Esophagus muscularis mucosa (tissue), 4 donors: Measurements from ENCODE around the gene PRPF38B. TPM values are rescaled to one million over a fixed set of nuclear protein-coding genes. Genes with fewer than 3 reads are reported as not detected.

Experiments used
- DNase-seq: peaks from one replicate; pipeline ENCODE4 v3.0.0-alpha.2; 2017; ENCODE audit errors: extremely low spot score
- H3K27ac ChIP-seq, 4 donors: fragments of 200-600 bp; sonication (generic); replicated peaks in 1 of 4; 1 replicate in 3 of 4; 2 replicates in 1 of 4; pipeline ENCODE4 v1.5.1; 2016 to 2019; ENCODE audit warnings: mild to moderate bottlenecking in 1 of 4
- H3K27me3 ChIP-seq, 4 donors: fragments of 200-600 bp; sonication (generic); one replicate each; pipeline versions ENCODE4 v1.5.1 to v1.6.0; 2016 to 2019
- H3K36me3 ChIP-seq, 4 donors: fragments of 200-600 bp; sonication (generic); one replicate each; pipeline ENCODE4 v1.5.1; 2016 to 2019
- H3K4me1 ChIP-seq, 4 donors: fragments of 200-600 bp; sonication (generic); one replicate each; pipeline ENCODE4 v1.5.1; 2016 to 2019
- H3K4me3 ChIP-seq, 4 donors: fragments of 200-600 bp; sonication (generic); 1 replicate in 2 of 4; 2 replicates in 2 of 4; pipeline ENCODE4 v1.5.1; 2016 to 2019; ENCODE audit warnings: mild to moderate bottlenecking in 4 of 4, moderate library complexity in 1 of 4
- H3K9me3 ChIP-seq, 4 donors: fragments of 200-600 bp; sonication (generic); 1 replicate in 3 of 4; 2 replicates in 1 of 4; pipeline ENCODE4 v1.5.1; 2016 to 2019
- EP300 ChIP-seq: sonication (generic); formaldehyde crosslinking; IDR thresholded peaks from one replicate; pipeline ENCODE4 v1.6.1; 2017; ENCODE audit warnings: antibody characterized with exemption
- POLR2A ChIP-seq: fragments of 450-650 bp; IDR thresholded peaks from one replicate; pipeline ENCODE4 v1.6.1; 2017; ENCODE audit warnings: antibody characterized with exemption, moderate library complexity, mild to moderate bottlenecking, low read depth
- POLR2AphosphoS5 ChIP-seq, 2 donors: sonication (generic); formaldehyde crosslinking; IDR thresholded peaks; one replicate each; pipeline ENCODE4 v1.6.1; 2017; ENCODE audit warnings: antibody characterized with exemption in 2 of 2
- WGBS: methylation state at CpG from one replicate; pipeline ENCODE4 v1.1.5; 2018; 5-methylcytosine and 5-hydroxymethylcytosine counted together
- intact Hi-C: fragments of 100-400 bp; cut with DNase I; formaldehyde crosslinking; loops from one replicate; pipeline ENCODE4 v1.15.1; 2023
- total RNA-seq, 4 donors: library from RNA; depleted of rRNA; stranded (reverse); fragments of >200 nt; gene quantifications; one replicate each; pipeline versions ENCODE4 v1.1.0 to v1.2.1, GENCODE V29; 2016
- TF ChIP-seq, protein P1 (sequence below), 3 experiments: fragments of 200-600 bp in 2 of 3; fragments of 450-650 bp in 1 of 3; sonication (generic) in 2 of 3; IDR thresholded peaks; one replicate each; pipeline ENCODE4 v1.5.1; 2017 to 2019; ENCODE audit warnings: antibody characterized with exemption in 3 of 3, mild to moderate bottlenecking in 2 of 3, moderate library complexity in 1 of 3

The PRPF38B gene
- total RNA-seq, 4 donors from 2014 or later, result 15.9 to 32.4 (median 16.9) TPM

DNA sequence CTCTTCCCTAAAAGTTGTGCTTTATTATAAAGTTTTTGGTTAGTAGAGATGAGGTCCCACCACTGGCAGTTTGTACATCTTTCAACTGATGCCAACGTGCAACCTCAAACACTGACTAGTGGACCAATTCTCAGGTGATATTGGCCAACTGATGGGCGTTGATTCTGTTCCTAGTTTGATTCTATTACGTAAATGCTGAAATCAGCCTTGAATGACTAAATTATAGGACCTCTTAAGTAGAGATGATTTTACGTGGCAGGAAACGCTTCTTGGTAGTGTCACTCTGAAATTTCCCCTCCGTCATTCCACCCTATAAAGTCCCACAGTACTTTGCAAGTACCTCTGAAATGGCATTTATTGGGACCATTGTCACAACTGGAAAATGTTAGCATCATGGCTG is 11.8 kb downstream of the PRPF38B start:
- Histone ChIP-seq H3K36me3 (peaks cover 21 to 35% (median 30%) of the 10 kb centered on the region in 4 donors), H3K27me3 (no peaks in the 10 kb centered on the region), H3K9me3 (no peaks in the 10 kb centered on the region), H3K4me1 (peaks cover 0 to 13% (median 11%) of the 10 kb centered on the region in 4 donors), H3K27ac (no peak overlapping the region), H3K4me3 (no peak overlapping the region)
- intact Hi-C loops, result no loop called here
- TF ChIP-seq POLR2A, result no peak
- TF ChIP-seq, protein P1, sequence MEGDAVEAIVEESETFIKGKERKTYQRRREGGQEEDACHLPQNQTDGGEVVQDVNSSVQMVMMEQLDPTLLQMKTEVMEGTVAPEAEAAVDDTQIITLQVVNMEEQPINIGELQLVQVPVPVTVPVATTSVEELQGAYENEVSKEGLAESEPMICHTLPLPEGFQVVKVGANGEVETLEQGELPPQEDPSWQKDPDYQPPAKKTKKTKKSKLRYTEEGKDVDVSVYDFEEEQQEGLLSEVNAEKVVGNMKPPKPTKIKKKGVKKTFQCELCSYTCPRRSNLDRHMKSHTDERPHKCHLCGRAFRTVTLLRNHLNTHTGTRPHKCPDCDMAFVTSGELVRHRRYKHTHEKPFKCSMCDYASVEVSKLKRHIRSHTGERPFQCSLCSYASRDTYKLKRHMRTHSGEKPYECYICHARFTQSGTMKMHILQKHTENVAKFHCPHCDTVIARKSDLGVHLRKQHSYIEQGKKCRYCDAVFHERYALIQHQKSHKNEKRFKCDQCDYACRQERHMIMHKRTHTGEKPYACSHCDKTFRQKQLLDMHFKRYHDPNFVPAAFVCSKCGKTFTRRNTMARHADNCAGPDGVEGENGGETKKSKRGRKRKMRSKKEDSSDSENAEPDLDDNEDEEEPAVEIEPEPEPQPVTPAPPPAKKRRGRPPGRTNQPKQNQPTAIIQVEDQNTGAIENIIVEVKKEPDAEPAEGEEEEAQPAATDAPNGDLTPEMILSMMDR (IDR thresholded peaks at IDR 0.05), result no peak
- no peak for TF ChIP-seq EP300
- TF ChIP-seq POLR2AphosphoS5 (IDR thresholded peaks at IDR 0.05), result no peak
- DNase-seq, result no peak
- WGBS, result 79% methylated on average over 6 of the region's 6 CpGs

GRCh38 chr1:108704496-108704895 is 12.4 kb downstream of the PRPF38B start:
- intact Hi-C loops, result no loop called here
- no peak overlapping the region for H3K4me3 ChIP-seq
- TF ChIP-seq POLR2A (no peak), POLR2AphosphoS5 (IDR thresholded peaks at IDR 0.05) (no peak), EP300 (no peak)
- TF ChIP-seq, protein P1 (IDR thresholded peaks at IDR 0.05), result no peak
- H3K36me3 ChIP-seq, result peaks cover 15 to 29% (median 25%) of the 10 kb centered on the region in 4 donors
- no peaks in the 10 kb centered on the region for H3K9me3 ChIP-seq
- no peak for DNase-seq
- H3K27me3 ChIP-seq, result no peaks in the 10 kb centered on the region
- H3K27ac ChIP-seq, result no peak overlapping the region
- H3K4me1 ChIP-seq, result peaks cover 0 to 13% (median 11%) of the 10 kb centered on the region in 4 donors
- 57% methylated on average over 2 of the region's 2 CpGs for WGBS

GRCh38 chr1:108706643-108707042 is 14.5 kb downstream of the PRPF38B start:
- WGBS, result 93% methylated on average over 3 of the region's 3 CpGs
- no peaks in the 10 kb centered on the region for H3K9me3 ChIP-seq
- DNase-seq, result no peak
- TF ChIP-seq, protein P1 (IDR thresholded peaks at IDR 0.05), result no peak
- TF ChIP-seq EP300 (no peak), POLR2A (no peak), POLR2AphosphoS5 (IDR thresholded peaks at IDR 0.05) (no peak)
- no peak overlapping the region for H3K4me3 ChIP-seq
- peaks cover 0 to 8% (median 5%) of the 10 kb centered on the region in 4 donors for H3K36me3 ChIP-seq
- no peak overlapping the region for H3K27ac ChIP-seq
- peaks cover 0 to 13% (median 11%) of the 10 kb centered on the region in 4 donors for H3K4me1 ChIP-seq
- H3K27me3 ChIP-seq, result no peaks in the 10 kb centered on the region
- intact Hi-C loops, result no loop called here

- WGBS, result 61% methylated on average over 6 of the region's 7 CpGs
- no peak overlapping the region for H3K4me3 ChIP-seq
- intact Hi-C loops, result no loop called here
- H3K9me3 ChIP-seq, result no peaks in the 10 kb centered on the region
- no peak overlapping the region for H3K27ac ChIP-seq
- TF ChIP-seq, protein P1 (IDR thresholded peaks at IDR 0.05), result peak in 1 of 3 experiments; percentile 4
- TF ChIP-seq POLR2A (no peak), POLR2AphosphoS5 (IDR thresholded peaks at IDR 0.05) (no peak), EP300 (no peak)
- no peaks in the 10 kb centered on the region for H3K36me3 ChIP-seq
- peaks cover 0 to 13% (median 11%) of the 10 kb centered on the region in 4 donors for H3K4me1 ChIP-seq
- H3K27me3 ChIP-seq, result peaks cover 0 to 4% (median 0%) of the 10 kb centered on the region in 4 donors
- no peak for DNase-seq
Observed at GRCh38 chr1:108708691-108709660, 16.9 kb downstream of the PRPF38B start.
